ENCODE data around the gene GSTA1. TPM values are rescaled to one million over a fixed set of nuclear protein-coding genes. Genes with fewer than 3 reads are reported as not detected.
A peak's percentile ranks its signal among the peaks of the same experiment; 100 is the strongest.
"Not testable (repeated sequence)": the region's sequence is repeated elsewhere in the genome, so short reads cannot be mapped to it uniquely, and the experiment has no call there.

The GSTA1 gene
- total and polyA plus RNA-seq, 8 donors: 31.5 to 125 (median 45.7) TPM

GRCh38 chr6:52754443-52754842, 49.2 kb downstream of the GSTA1 start:
- peaks cover 0 to 38% (median 4%) of the 10 kb centered on the region in 3 donors for H3K36me3 ChIP-seq
- H3K9me3 ChIP-seq: no peaks in the 10 kb centered on the region
- ATAC-seq (no peak), DNase-seq (no peak), FAIRE-seq (no peak)
- TF ChIP-seq CTCF (IDR thresholded peaks at IDR 0.05): no peak
- H3K27me3 ChIP-seq: no peaks in the 10 kb centered on the region
- no peak overlapping the region for H3K4me3 ChIP-seq
- H3K27ac ChIP-seq: no peak overlapping the region
- intact Hi-C loops (cut with DNase I): no loop called here
- H3K4me1 ChIP-seq: peaks cover 0 to 15% (median 15%) of the 10 kb centered on the region in 3 donors
- 93 to 95% methylated on average over 3 of the region's 3 CpGs for WGBS, 2 donors

GRCh38 chr6:52753137-52753536, 50.5 kb downstream of the GSTA1 start:
- FAIRE-seq; H3K27me3 ChIP-seq; H3K9me3 ChIP-seq; ATAC-seq; H3K27ac ChIP-seq; intact Hi-C loops (cut with DNase I); H3K4me1 ChIP-seq; H3K4me3 ChIP-seq; DNase-seq: not testable (repeated sequence)
- peaks cover 0 to 38% (median 4%) of the 10 kb centered on the region in 3 donors for H3K36me3 ChIP-seq
- 90 to 91% methylated on average over 2 of the region's 2 CpGs for WGBS, 2 donors

- H3K4me3 ChIP-seq: no peak overlapping the region
- H3K27ac ChIP-seq: no peak overlapping the region
- no peak for DNase-seq
- H3K36me3 ChIP-seq: peaks cover 0 to 38% (median 4%) of the 10 kb centered on the region in 3 donors
- no peak for TF ChIP-seq CTCF (IDR thresholded peaks at IDR 0.05)
- no peak for FAIRE-seq
- no peak for ATAC-seq
- H3K27me3 ChIP-seq: no peaks in the 10 kb centered on the region
- peaks cover 0 to 11% (median 9%) of the 10 kb centered on the region in 3 donors for H3K4me1 ChIP-seq
- H3K9me3 ChIP-seq: no peaks in the 10 kb centered on the region
- intact Hi-C loops (cut with DNase I): no loop called here
These were observed 51.3 kb downstream of the GSTA1 start for GRCh38 chr6:52752310-52752709.

GRCh38 chr6:52749556-52750152, 54.0 kb downstream of the GSTA1 start:
- peak overlapping the region in 1 of 4 donors; percentile 11 for H3K27ac ChIP-seq
- H3K4me1 ChIP-seq: peaks cover 7 to 35% (median 31%) of the 10 kb centered on the region in 3 donors
- no peak for DNase-seq
- H3K36me3 ChIP-seq: peaks cover 0 to 34% (median 4%) of the 10 kb centered on the region in 3 donors
- H3K4me3 ChIP-seq: no peak overlapping the region
- no peaks in the 10 kb centered on the region for H3K27me3 ChIP-seq
- WGBS, 2 donors: 30 to 34% methylated on average over 2 of the region's 2 CpGs
- intact Hi-C loops (cut with DNase I): no loop called here
- no peaks in the 10 kb centered on the region for H3K9me3 ChIP-seq
- ATAC-seq: peak in 1 of 4 donors; percentile 6
- TF ChIP-seq CTCF (IDR thresholded peaks at IDR 0.05): no peak
- no peak for FAIRE-seq

- H3K9me3 ChIP-seq; H3K4me3 ChIP-seq; FAIRE-seq; intact Hi-C loops (cut with DNase I); DNase-seq; H3K27me3 ChIP-seq: not testable (repeated sequence)
- Histone ChIP-seq H3K36me3 (peaks cover 0 to 20% (median 4%) of the 10 kb centered on the region in 3 donors), H3K27ac (peak overlapping the region in 3 of 4 donors; percentile 46 to 74 (median 69)), H3K4me1 (peaks cover 7 to 35% (median 31%) of the 10 kb centered on the region in 3 donors)
- 55 to 61% methylated on average over 3 of the region's 3 CpGs for WGBS, 2 donors
- ATAC-seq: peak in 3 of 4 donors; percentile 23 to 40 (median 30)
These were observed 56.3 kb downstream of the GSTA1 start for GRCh38 chr6:52747301-52747700.

GRCh38 chr6:52746213-52746612, 57.4 kb downstream of the GSTA1 start:
- ATAC-seq: peak; percentile 82 to 88 (median 86)
- no peak for FAIRE-seq
- H3K4me1 ChIP-seq: peaks cover 7 to 35% (median 31%) of the 10 kb centered on the region in 3 donors
- intact Hi-C loops (cut with DNase I): no loop called here
- WGBS, 2 donors: 14 to 17% methylated on average over 4 of the region's 4 CpGs
- peak overlapping the region in 3 of 4 donors; percentile 49 to 74 (median 69) for H3K27ac ChIP-seq
- no peaks in the 10 kb centered on the region for H3K9me3 ChIP-seq
- H3K4me3 ChIP-seq: no peak overlapping the region
- no peak for TF ChIP-seq CTCF (IDR thresholded peaks at IDR 0.05)
- H3K27me3 ChIP-seq: no peaks in the 10 kb centered on the region
- DNase-seq: peak in 2 of 6 donors; percentile 40 to 49
- H3K36me3 ChIP-seq: peaks cover 0 to 9% (median 0%) of the 10 kb centered on the region in 3 donors

Measured in pancreas (tissue), 10 donors.